HG03565 (cell line): ENCODE data around the gene TMEM81.

Experiments
- ATAC-seq: cut with Tn5 transposase; IDR thresholded peaks from one replicate; pipeline ENCODE4 v1.9.1; 2021; ENCODE audit warnings: mild to moderate bottlenecking, moderate library complexity; ENCODE audit not compliant: unreplicated experiment

Gene TMEM81

DNA sequence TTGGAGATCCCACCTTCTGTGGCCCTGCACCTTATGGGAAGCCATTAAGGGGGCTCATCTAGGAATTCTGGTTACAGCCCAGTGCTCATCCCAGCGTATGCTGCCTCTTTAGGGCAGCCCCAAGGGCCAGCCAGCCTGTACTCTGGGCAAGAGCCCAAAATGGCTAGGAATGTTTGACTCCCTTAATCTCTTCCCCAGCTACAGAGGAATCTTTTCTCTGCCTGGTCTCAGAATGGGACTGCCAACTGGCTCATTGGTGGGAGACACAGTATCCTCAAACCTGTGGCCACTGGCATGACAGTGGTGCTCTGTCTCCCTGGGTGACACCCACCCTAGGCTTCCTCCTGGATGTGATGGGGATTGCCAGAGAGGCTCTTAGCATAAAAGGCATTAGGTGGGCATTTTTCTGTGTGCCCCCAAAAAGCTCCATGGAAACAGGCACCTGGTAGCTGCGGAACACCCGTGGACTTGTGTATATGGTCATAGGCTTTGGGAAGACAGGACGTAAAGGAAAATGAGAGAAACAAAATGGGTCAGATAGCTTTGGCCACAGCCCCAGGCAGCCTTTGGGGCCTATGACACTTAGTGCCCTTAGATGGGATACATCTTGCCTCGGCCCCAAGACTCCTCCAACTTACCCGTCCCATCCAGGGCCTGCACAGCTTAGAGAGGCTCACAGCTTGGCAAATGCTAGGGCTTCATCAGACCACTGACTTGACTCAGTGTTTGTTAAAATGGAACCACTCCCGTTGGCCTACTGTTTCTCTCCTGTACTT lies 6.9 kb downstream of the TMEM81 start:
- no peak for ATAC-seq

DNA sequence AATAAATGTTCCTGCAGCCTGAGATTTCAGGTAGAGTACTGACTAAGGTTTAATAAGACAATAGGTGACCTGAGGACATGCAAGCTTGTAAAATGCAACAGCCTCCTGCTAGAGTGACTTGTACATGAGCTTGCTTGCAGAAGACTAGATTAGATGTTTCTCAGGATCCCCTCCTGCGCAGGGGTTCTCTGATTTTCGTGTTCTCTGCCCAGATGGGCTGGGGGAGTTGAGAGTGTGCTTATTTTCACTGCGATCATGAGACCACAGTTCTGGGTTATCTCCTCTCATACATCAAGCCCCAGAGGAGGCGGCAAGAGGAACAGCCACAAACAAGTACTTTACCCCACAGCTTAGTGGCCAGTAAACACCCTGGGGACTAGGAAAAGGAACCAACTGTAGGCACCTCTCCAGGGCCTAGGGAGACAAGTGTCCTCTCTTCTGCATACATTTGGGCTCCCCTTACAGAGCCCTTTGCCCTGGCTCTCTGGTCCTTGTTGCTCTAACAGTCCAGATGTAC lies 8.0 kb downstream of the TMEM81 start:
- no peak for ATAC-seq

DNA sequence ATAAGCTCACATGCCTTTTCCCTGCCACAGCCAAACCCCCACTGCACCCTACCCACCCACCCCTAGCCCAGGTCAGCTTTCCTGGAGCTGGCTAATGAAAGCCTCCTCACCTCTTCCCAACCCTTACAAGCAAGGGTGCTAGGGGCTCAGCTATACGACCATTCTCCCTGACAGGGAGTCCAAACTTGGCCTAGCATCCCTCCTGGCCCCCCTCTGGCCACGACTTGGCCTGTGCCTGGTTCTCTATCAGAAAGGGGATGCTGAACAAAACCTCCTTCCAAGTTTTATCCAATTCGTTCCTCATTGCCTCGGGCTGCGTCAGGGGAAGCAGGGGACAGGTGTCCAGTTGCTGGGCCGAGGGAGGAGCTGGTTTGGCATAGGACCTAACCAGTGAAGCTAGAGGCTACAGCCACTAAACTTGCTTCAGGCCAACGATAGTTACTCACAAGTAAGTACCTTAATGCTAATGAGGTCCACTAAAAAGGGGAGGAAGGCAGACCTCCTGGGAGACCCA lies 8.6 kb downstream of the TMEM81 start:
- no peak for ATAC-seq

GRCh38 chr1:205074513-205074912 lies 9.7 kb downstream of the TMEM81 start:
- no peak for ATAC-seq

GRCh38 chr1:205074084-205074483 lies 10.2 kb downstream of the TMEM81 start:
- no peak for ATAC-seq

GRCh38 chr1:205073511-205073910 lies 10.7 kb downstream of the TMEM81 start:
- ATAC-seq: no peak

DNA sequence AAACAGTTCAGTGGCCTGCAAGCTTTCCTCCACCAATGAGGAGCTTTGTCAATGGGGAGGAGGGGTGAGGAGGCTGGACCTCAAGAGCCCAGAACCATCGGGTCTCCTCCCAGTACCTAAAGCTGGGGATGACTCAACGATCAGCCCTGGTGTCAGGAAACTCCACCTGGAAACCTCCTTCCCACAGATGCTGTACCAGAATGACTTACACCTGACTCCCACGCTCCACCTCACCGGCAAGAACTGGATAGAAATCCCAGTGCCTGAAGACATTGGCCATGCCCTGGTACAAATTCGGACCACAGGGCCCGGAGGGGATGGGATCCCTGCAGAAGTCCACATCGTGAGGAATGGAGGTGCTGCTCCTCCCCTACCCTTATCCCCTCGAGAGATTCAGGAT lies 11.4 kb downstream of the TMEM81 start:
- no peak for ATAC-seq

DNA sequence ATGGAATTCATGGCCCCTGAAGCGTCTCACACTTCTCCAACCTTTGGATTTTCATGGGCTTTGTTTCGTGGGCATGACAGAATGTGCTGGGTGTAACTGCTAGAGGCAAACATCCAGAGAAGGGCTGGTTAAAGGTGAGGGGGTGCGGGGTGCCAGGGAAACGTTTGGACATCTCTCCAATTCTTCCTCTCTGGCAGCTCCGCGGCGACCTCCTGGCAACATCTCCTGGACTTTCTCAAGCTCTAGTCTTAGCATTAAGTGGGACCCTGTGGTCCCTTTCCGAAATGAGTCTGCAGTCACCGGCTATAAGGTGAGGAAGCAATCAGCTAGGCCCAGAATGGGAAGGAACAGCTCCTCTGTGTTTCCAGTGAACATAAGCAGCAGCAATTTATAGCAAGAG lies 12.0 kb downstream of the TMEM81 start:
- no peak for ATAC-seq

GRCh38 chr1:205071801-205072200 lies 12.5 kb downstream of the TMEM81 start:
- ATAC-seq: no peak

GRCh38 chr1:205071028-205071409 lies 13.2 kb downstream of the TMEM81 start:
- no peak for ATAC-seq

GRCh38 chr1:205069371-205070125 lies 14.7 kb downstream of the TMEM81 start:
- no peak for ATAC-seq

- ATAC-seq: no peak
Observed at GRCh38 chr1:205068457-205069040, 15.7 kb downstream of the TMEM81 start.

- ATAC-seq: no peak
Observed at GRCh38 chr1:205068001-205068400, 16.3 kb downstream of the TMEM81 start.

DNA sequence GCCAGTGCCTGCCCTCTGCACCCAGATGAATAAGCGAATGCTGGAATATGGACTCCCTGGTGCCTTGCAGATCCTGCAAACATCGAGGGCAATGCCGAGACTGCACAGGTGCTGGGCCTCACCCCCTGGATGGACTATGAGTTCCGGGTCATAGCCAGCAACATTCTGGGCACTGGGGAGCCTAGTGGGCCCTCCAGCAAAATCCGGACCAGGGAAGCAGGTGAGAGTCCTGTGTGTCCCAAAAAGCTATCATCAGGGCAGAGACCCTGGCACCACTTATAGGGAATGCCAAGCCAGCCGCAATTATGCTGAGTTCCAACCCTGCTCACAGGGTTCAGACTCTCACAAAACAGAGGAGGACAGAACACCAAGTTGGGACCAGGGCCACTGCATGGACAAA lies 17.2 kb downstream of the TMEM81 start:
- no peak for ATAC-seq

GRCh38 chr1:205066141-205066818 lies 18.0 kb downstream of the TMEM81 start:
- no peak for ATAC-seq

DNA sequence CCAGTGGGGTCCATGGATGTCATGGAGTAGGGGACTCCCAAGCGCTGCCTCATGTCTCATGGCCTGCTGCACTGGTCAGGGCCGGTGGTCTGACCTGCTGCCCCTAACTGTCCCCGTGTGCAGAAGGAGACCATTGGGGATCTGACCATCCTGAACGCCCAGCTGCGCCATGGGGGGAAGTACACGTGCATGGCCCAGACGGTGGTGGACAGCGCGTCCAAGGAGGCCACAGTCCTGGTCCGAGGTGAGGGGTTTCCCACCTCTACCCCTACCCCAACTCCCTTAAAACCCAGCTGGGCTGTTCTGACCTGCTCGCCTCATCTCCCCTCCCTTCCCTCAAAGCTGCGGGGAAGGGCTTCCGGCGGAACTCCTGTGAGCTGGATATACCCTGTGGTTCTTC lies 18.6 kb downstream of the TMEM81 start:
- ATAC-seq: no peak

GRCh38 chr1:205064741-205065316 lies 19.4 kb downstream of the TMEM81 start:
- no peak for ATAC-seq

DNA sequence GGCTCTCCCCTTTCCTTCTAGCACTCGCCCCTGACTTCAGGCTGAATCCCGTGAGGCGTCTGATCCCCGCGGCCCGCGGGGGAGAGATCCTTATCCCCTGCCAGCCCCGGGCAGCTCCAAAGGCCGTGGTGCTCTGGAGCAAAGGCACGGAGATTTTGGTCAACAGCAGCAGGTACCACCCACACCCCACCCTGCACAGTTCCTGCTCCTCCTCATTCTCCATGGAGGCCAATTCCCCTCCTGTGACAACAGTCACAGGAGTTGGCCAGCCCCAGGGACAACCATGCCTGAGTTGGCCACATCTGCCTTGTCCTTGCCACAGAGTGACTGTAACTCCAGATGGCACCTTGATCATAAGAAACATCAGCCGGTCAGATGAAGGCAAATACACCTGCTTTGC lies 20.0 kb downstream of the TMEM81 start:
- no peak for ATAC-seq

DNA sequence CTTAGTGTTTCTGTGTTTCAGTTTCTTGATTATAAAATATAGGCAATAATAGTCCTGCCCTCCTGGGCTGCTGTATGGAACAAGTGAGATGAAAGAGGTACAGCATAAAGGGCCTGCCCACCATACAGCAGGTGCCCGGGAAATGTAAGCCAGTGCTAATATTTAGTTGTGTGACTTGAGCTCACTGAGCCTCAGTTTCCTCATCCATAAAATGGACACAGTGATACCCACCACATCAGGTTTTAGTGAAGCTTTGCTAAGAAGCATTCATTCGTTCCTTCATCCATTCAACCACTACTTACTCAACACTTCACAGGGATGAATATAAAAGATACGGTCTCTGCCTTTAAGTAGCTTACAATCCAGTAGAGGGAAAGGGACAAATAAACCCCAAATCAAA lies 21.4 kb downstream of the TMEM81 start:
- no peak for ATAC-seq

DNA sequence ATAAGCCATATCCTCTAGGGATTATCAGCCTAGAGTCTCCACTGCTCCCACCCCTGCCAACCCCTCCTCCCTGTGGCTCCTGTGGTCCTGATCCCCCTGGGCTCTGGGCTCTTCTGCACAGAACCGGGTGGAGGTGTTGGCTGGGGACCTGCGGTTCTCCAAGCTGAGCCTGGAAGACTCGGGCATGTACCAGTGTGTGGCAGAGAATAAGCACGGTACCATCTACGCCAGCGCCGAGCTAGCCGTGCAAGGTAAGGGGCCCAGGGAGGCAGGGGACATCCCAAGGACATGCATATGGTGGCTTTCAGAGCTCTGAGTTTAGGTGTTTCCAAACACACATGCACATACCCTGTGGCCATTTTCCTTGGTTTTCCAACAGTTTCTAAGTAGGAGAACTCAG lies 21.9 kb downstream of the TMEM81 start:
- no peak for ATAC-seq

GRCh38 chr1:205061665-205062069 lies 22.6 kb downstream of the TMEM81 start:
- no peak for ATAC-seq
